ENCODE measurements around the gene JAKMIP1.

DNA sequence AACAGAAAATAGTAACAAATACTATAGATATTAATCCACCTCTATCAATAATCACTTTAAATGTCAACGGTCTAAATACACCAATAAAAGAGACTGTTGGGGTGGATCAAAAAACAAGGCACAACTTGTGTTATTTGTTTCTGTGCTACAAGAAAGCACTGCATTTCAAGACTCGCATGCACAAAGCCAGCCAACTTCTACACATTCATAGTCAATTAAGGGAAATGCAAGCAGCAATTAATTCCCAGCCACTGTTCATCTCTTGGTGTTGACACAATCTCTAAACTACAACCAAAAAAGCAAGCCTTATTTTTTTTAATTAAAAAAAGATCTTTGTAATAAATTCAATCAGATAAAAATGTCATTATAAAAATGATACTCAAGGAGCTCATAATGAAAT lies 67.6 kb downstream of the JAKMIP1 start:
- TF ChIP-seq CTCF (conservative IDR thresholded peaks at IDR 0.05; ENCODE audit: low read length), result no peak
- TF ChIP-seq EZH2phosphoT487 (IDR thresholded peaks at IDR 0.05; ENCODE audit: borderline replicate concordance), result no peak

All from Loucy (cell line).